Measurements from ENCODE around the gene TMEM80. TPM values are rescaled to one million over a fixed set of nuclear protein-coding genes. Genes with fewer than 3 reads are reported as not detected.

TMEM80 gene
- total and polyA plus RNA-seq, 2 donors (not counting 3 experiments of a cell fraction or from before 2014, with no cell fraction given): 21.2 to 26.6 TPM

DNA sequence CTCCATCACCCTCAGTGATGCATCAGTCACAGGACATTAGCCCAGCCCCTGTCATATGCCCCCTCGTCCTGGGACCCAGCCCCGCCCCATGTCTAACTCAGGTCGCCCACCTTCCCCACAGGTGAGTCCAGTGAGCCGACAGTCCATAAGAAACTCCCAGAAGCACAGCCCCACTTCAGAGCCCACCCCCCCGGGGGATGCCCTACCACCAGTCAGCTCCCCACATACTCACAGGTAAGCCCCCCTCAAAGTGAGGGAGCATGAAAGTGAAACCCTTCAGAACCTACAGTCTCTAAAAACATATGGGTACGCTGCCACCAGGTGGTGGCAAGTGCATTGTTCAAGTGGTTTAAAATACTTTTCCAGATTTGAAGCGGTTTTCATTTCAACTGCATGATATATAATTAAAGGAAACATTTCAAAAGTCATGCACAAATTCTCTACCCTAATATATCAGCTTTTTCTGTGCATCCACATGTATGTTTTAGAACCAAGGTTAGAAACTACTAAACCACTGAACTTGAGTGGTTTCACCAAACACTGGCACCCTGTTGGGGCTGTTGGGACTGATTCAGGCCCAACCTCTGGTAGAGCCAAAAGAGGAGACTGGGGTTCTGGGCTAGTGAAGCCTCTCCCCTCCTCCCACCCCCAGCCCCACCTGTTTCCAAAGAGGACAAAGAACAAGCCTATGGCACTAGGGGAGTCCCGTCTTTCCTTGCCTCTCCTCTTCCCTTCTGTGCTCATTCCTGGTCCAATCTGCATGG lies 27.7 kb downstream of the TMEM80 start:
- no TSS peak for BruUV-seq (replicated peaks)
- Histone ChIP-seq H3K27me3 (ENCODE audit: control insufficient read depth in 2 of 2, insufficient read depth in 2 of 2, low read length in 2 of 2) (peaks cover 22 to 23% of the 10 kb centered on the region in 2 experiments), H3K79me2 (ENCODE audit: control insufficient read depth, insufficient read depth, low read length) (no peaks in the 10 kb centered on the region), H2AFZ (ENCODE audit: low read depth, low read length) (no peak overlapping the region), H3K27ac (ENCODE audit: insufficient read depth, low read depth, low read length) (no peak overlapping the region), H3K9me3 (replicated peaks; ENCODE audit: control insufficient read depth, insufficient read depth, low read length) (no peaks in the 10 kb centered on the region), H3K4me3 (replicated peaks in 1 of 3; ENCODE audit: insufficient read depth in 1 of 3, low read depth in 1 of 3, low read length in 3 of 3) (no peak overlapping the region), H3K9me1 (replicated peaks; ENCODE audit: control insufficient read depth, extremely low read depth, insufficient read depth, low read length) (no peaks in the 10 kb centered on the region), H4K20me1 (replicated peaks; ENCODE audit: control insufficient read depth, extremely low read depth, insufficient read depth, low read length) (no peaks in the 10 kb centered on the region), H3K4me2 (ENCODE audit: insufficient read depth, low read length) (no peak overlapping the region), H3K9ac (replicated peaks; ENCODE audit: extremely low read depth, insufficient read depth, low read length) (no peak overlapping the region), H3K36me3 (ENCODE audit: control insufficient read depth in 2 of 2, extremely low read depth in 1 of 2, insufficient read depth in 2 of 2, low read length in 2 of 2) (no peaks in the 10 kb centered on the region), H3K4me1 (ENCODE audit: control insufficient read depth, extremely low read depth, insufficient read depth, low read length) (peaks cover 3% of the 10 kb centered on the region)
- dilution Hi-C loops (cut with MboI; ENCODE audit: extremely low pct_ligation_motif_present, low sequenced_read_pairs) (no loop called here), intact Hi-C loops (cut with micrococcal nuclease) (loop anchor here (1.0 kb wide), 1 partner anchor 61 kb away; no protein-coding TSS in a partner anchor)
- POLR2A ChIA-PET: no interaction called here
- peak; percentile 96 for FAIRE-seq
- TF ChIP-seq, protein P1, sequence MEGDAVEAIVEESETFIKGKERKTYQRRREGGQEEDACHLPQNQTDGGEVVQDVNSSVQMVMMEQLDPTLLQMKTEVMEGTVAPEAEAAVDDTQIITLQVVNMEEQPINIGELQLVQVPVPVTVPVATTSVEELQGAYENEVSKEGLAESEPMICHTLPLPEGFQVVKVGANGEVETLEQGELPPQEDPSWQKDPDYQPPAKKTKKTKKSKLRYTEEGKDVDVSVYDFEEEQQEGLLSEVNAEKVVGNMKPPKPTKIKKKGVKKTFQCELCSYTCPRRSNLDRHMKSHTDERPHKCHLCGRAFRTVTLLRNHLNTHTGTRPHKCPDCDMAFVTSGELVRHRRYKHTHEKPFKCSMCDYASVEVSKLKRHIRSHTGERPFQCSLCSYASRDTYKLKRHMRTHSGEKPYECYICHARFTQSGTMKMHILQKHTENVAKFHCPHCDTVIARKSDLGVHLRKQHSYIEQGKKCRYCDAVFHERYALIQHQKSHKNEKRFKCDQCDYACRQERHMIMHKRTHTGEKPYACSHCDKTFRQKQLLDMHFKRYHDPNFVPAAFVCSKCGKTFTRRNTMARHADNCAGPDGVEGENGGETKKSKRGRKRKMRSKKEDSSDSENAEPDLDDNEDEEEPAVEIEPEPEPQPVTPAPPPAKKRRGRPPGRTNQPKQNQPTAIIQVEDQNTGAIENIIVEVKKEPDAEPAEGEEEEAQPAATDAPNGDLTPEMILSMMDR (IDR thresholded peaks at IDR 0.05; ENCODE audit: extremely low read depth in 1 of 2, insufficient read depth in 1 of 2, low read depth in 1 of 2, low read length in 2 of 2): peak; percentile 48 to 50
- TF ChIP-seq GATA2 (IDR thresholded peaks at IDR 0.05; ENCODE audit: insufficient read depth, insufficient read length, low read depth, low read length): no peak
- no peak for TF ChIP-seq POLR2A (IDR thresholded peaks at IDR 0.05; ENCODE audit: low read depth, low read length)
- TF ChIP-seq FOS (IDR thresholded peaks at IDR 0.05; ENCODE audit: borderline replicate concordance, insufficient read depth, low read length): no peak
- TF ChIP-seq MYC (IDR thresholded peaks at IDR 0.05; ENCODE audit: low read depth, low read length): no peak
- CTCF ChIA-PET: interaction anchor here (0.9 to 3.9 kb wide), 14 partner anchors 12 to 169 kb away, joined by 3 to 36 read pairs (median 5); partner anchors contain the start of genes DEAF1, EPS8L2, TALDO1 and TMEM80
- peak; percentile 50 for DNase-seq (ENCODE audit: low read depth, low spot score)

All from endothelial cell of umbilical vein (primary cell).